HG03378 (cell line): Measurements from ENCODE around the gene RAB5B.

Source experiments
- ATAC-seq: cut with Tn5 transposase; IDR thresholded peaks from one replicate; pipeline ENCODE4 v1.9.1; 2021; ENCODE audit warnings: mild to moderate bottlenecking, moderate library complexity; ENCODE audit not compliant: unreplicated experiment

RAB5B gene

GRCh38 chr12:55973599-55974307 lies at the start of gene RAB5B:
Gene RAB5B, plus strand, starts transcription at chr12:55974078. Its CDS starts 12,883 bp downstream, at chr12:55986961.
- peak; percentile 94 for ATAC-seq

GRCh38 chr12:55925371-55925770 lies 48.5 kb upstream of the RAB5B start:
- no peak for ATAC-seq

GRCh38 chr12:55925870-55926737 lies 47.8 kb upstream of the RAB5B start:
- ATAC-seq: no peak

GRCh38 chr12:55926738-55927587 lies 46.9 kb upstream of the RAB5B start:
- peak; percentile 43 for ATAC-seq

GRCh38 chr12:55927588-55928502 lies 46.0 kb upstream of the RAB5B start, which contains the start of gene PYM1:
Gene PYM1, minus strand, starts transcription at chr12:55927894. Its CDS starts 133 bp downstream, at chr12:55927761.
- peak; percentile 41 for ATAC-seq

GRCh38 chr12:55929306-55929791 lies 44.5 kb upstream of the RAB5B start:
- peak; percentile 38 for ATAC-seq

GRCh38 chr12:55930771-55931316 lies 43.0 kb upstream of the RAB5B start, which contains the start of gene DGKA:
Gene DGKA, plus strand, starts transcription at chr12:55931162. Its CDS starts 5,342 bp downstream, at chr12:55936504.
- ATAC-seq: peak; percentile 28

- no peak for ATAC-seq
Observed at GRCh38 chr12:55931317-55931779, 42.5 kb upstream of the RAB5B start.

GRCh38 chr12:55931780-55932550 lies 41.9 kb upstream of the RAB5B start:
- ATAC-seq: no peak

GRCh38 chr12:55932551-55932910 lies 41.3 kb upstream of the RAB5B start:
- ATAC-seq: no peak

- ATAC-seq: no peak
Observed at GRCh38 chr12:55933169-55933798, 40.6 kb upstream of the RAB5B start.

GRCh38 chr12:55933799-55934742 lies 39.8 kb upstream of the RAB5B start:
- no peak for ATAC-seq

GRCh38 chr12:55934773-55935172 lies 39.1 kb upstream of the RAB5B start:
- ATAC-seq: no peak

- no peak for ATAC-seq
Observed at GRCh38 chr12:55935738-55936151, 38.1 kb upstream of the RAB5B start.

- no peak for ATAC-seq
Observed at GRCh38 chr12:55937981-55938380, 35.9 kb upstream of the RAB5B start.

- ATAC-seq: no peak
Observed at GRCh38 chr12:55938826-55939501, 34.9 kb upstream of the RAB5B start.
